Daoy (cell line): ENCODE measurements around the gene CROCC2. TPM values are rescaled to one million over a fixed set of nuclear protein-coding genes. Genes with fewer than 3 reads are reported as not detected.

Source experiments
- DNase-seq: peaks from one replicate; pipeline ENCODE4 v3.0.0-alpha.2; 2015; ENCODE audit warnings: low read depth
- total RNA-seq: library from RNA; depleted of rRNA; stranded (reverse); fragments of >200 nt; shearing (Covaris generic); gene quantifications from 2 replicates; pipeline ENCODE4 v1.2.3, GENCODE V29; 2014; rRNA removed

The CROCC2 gene
- total RNA-seq, 1 experiment from 2014 or later = not detected

DNA sequence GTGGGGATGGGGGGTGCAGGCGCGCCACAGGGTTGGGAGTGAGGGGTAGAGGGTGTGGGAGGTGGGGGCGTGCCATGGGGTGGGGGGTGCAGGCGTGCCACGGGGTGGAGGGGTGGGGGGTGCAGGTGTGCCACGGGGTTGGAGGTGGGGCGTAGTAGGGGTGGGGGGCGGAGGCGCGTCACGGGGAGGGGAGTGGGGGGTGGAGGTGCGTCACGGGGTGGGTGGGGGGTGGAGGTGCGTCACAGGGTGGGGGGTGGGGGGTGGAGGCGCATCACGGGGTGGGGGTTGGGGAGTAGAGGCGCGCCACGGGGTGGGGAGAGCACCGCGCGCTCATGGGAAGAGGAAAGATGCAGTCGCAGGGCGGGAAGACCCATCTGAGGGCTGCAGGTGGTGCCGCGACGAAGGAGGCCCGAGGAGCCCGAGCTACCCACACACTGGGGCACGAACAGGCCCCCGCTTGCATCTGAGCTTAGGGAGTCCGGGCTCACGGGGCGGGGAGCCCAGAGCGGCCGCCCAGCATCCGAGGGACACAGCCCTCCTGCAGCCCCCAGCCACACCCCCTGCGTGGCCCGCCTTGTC is 129.8 kb downstream of the CROCC2 start:
- DNase-seq = no peak

DNA sequence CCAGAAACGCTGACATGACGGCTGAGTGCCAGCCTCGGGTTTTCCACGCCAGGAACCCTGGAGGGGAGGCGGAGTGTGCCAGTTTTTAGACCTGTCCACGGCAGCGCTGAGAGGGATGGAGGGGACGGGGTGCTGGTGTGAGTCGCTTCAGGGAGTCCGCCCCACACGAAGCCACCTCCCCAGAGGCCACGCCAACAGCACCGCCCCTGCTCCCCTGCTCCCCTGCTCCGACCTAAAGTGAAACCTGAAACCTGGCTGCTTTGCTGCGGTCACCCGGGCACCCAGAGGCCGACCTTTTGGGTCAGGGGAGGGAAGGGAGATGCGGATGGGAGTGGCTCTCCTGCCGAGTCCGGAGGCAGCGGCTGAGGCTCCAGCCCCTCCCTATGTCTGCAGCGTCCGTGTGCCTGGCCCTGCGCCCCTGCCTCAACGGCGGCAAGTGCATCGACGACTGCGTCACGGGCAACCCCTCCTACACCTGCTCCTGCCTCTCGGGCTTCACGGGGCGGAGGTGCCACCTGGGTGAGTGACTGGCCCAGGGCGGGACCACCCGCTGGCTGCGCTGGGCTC is 130.3 kb downstream of the CROCC2 start:
- no peak for DNase-seq

- DNase-seq = no peak
These were observed 130.9 kb downstream of the CROCC2 start for GRCh38 chr2:241036964-241037421.

DNA sequence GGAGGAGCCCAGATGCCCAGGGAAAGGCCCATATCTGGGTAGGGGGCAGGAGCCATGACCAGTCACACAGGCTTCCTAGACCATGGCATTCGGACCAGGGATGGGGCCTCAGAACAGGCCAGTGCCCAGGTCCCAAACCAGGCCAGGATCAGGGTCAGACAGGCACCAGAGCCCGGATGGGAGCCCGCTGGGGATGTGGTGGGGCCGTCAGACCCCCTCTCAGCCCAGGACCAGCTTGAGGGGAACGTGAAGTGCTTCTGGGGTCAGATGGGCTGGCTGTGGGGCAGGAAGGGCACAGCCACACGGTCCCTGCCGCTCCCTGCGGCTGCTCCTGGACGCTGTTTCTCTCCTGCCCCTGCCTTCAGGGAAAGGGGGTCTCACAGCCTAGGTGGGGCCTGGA is 131.4 kb downstream of the CROCC2 start:
- DNase-seq = no peak

- DNase-seq = no peak
These were observed 132.4 kb downstream of the CROCC2 start for GRCh38 chr2:241038374-241039180.

- DNase-seq = no peak
These were observed 133.3 kb downstream of the CROCC2 start for GRCh38 chr2:241039416-241039815.

DNA sequence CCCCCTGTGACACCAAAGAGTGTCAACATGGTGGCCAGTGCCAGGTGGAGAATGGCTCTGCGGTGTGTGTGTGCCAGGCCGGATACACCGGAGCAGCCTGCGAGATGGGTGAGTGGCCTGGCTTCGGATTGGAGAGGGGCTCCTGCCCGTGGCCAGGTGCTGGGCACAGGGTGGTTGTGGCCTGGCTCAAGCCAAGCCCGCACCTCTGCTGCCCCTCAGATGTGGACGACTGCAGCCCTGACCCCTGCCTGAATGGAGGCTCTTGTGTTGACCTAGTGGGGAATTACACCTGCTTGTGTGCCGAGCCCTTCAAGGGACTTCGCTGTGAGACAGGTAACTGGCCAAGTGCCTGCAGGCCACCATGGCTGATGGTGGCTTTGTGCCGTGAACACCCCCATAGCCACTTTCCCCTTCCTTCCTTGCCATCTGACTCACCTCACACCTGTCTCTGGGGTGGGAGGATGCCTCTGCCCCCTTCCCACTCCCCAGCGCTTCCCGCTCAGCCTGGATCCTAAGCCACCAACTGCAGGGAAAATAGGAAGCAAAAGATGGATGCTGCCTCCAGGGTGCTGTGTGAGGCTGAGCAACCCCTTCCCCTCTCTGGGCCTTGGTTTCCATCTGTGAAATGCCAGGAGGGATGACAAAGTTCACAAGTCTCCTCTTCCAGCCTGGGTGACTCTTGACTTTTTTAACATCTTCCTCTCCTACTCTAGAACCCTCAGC is 134.1 kb downstream of the CROCC2 start:
- DNase-seq = no peak

DNA sequence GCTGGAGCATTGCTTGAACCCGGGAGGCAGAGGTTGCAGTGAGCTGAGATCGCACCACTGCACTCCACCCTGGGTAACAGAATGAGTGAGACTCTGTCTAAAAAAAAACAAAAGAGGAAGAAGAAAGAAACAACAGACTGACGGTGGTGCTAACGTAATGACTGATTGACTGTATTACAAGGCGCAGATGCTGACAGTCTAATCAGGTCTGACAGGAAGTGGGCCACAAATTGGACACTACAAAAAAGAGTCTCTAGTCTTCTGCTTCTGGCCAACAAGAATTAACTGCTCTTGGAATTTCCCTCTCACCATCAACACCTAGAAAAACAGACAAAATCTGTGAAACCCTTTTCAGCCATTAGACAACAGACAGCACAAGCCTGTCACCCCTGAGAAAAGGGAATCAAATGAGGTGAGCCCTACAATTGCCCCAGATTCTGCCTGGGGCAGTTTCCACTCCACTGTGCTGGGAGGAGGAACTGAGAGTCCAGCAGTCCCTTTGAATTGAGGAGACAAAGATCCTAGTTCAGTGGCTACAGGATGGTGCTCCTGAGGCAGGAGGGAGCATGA is 135.5 kb downstream of the CROCC2 start:
- no peak for DNase-seq

Other genes with a start within 250 kb of the CROCC2 start
- not detected in 2 replicates for gene AQP12B, start 223.5 kb upstream of the CROCC2 start, total RNA-seq
- not detected in 2 replicates for gene AQP12A, start 214.5 kb upstream of the CROCC2 start, total RNA-seq
- gene KIF1A, start 86.1 kb upstream of the CROCC2 start, total RNA-seq = 15.0 and 16.2 TPM in 2 replicates
- gene AGXT, start 37.5 kb upstream of the CROCC2 start, total RNA-seq = not detected in 2 replicates
- not detected in 2 replicates for gene MAB21L4, start 10.2 kb upstream of the CROCC2 start, total RNA-seq
- 0.06 and 3.2 TPM in 2 replicates for gene SNED1, start 92.3 kb downstream of the CROCC2 start, total RNA-seq
- gene MTERF4, start 196.0 kb downstream of the CROCC2 start, total RNA-seq = 28.1 and 30.8 TPM in 2 replicates
- 8.5 TPM in 2 replicates for gene PASK, start 243.1 kb downstream of the CROCC2 start, total RNA-seq
- gene PPP1R7, start 244.1 kb downstream of the CROCC2 start, total RNA-seq = 74.7 and 83.0 TPM in 2 replicates